Cardiac ventricle fibroblast (primary cell): ENCODE results near the gene PRR32. TPM values are rescaled to one million over a fixed set of nuclear protein-coding genes. Genes with fewer than 3 reads are reported as not detected.

Experiments used
- total RNA-seq: library from RNA; depleted of rRNA; stranded (reverse); fragments of >200 nt; gene quantifications from 2 replicates; pipeline ENCODE4 v1.2.3, GENCODE V29; 2015

The PRR32 gene
- not detected in 2 replicates for total RNA-seq

GRCh38 chrX:126819429-126819828 is at the start of gene PRR32:
Gene PRR32 (plus strand): TSS chrX:126819729. CDS start chrX:126819844, 115 bp downstream.

